K562 treated with DMSO at 1 percent for 48 hours (cell line): ENCODE data around the gene ZNF470. TPM values are rescaled to one million over a fixed set of nuclear protein-coding genes. Genes with fewer than 3 reads are reported as not detected.

Experiments
- total RNA-seq: library from RNA; unstranded; fragments of 300-600 nt; gene quantifications from 2 replicates; pipeline ENCODE4 v1.2.3, GENCODE V29; 2022; ENCODE audit warnings: low replicate concordance; ENCODE audit errors: extremely low read depth

The ZNF470 gene
- not detected in 2 replicates for total RNA-seq

GRCh38 chr19:56567274-56568120 is at the start of gene ZNF470:
TSS of gene ZNF470 (plus strand) at chr19:56567468. CDS start at chr19:56570312, 2,844 bp downstream.

GRCh38 chr19:56538761-56539263 is 28.5 kb upstream of the ZNF470 start, which contains the start of gene ZFP28:
TSS of gene ZFP28 (plus strand) at chr19:56538948. CDS start at chr19:56539019, 71 bp downstream.

GRCh38 chr19:56594783-56595547 is 27.7 kb downstream of the ZNF470 start, which contains the start of gene ZNF71:
TSS of gene ZNF71 (plus strand) at chr19:56595302. CDS start at chr19:56601559, 6,257 bp downstream.

Other genes starting within 250 kb of the ZNF470 start
- not detected in 2 replicates for gene ZNF582, start 173.9 kb upstream of the ZNF470 start, total RNA-seq
- gene ZNF583, start 163.1 kb upstream of the ZNF470 start, total RNA-seq = not detected in 2 replicates
- not detected in 2 replicates for gene ZNF667, start 90.1 kb upstream of the ZNF470 start, total RNA-seq
- gene ZNF471, start 59.6 kb upstream of the ZNF470 start, total RNA-seq = not detected in 2 replicates
- gene ZFP28, start 28.5 kb upstream of the ZNF470 start, total RNA-seq = not detected in 2 replicates
- gene ZNF71, start 27.8 kb downstream of the ZNF470 start, total RNA-seq = not detected in 2 replicates
- not detected in 2 replicates for gene SMIM17, start 75.7 kb downstream of the ZNF470 start, total RNA-seq
- gene ZNF835, start 104.3 kb downstream of the ZNF470 start, total RNA-seq = not detected in 2 replicates